DOHH2 (cell line): ENCODE data around the gene RNF145.

Source experiments
- CTCF ChIP-seq: fragments of 200-600 bp; sonication (generic); IDR thresholded peaks from one replicate; pipeline ENCODE4 v1.5.1; 2014; ENCODE audit warnings: antibody characterized with exemption, mild to moderate bottlenecking, low read depth, low read length; ENCODE audit not compliant: poor library complexity, severe bottlenecking
- EZH2phosphoT487 ChIP-seq: fragments of 200-600 bp; sonication (generic); IDR thresholded peaks from 2 replicates; pipeline ENCODE4 v1.6.1; 2017; ENCODE audit warnings: borderline replicate concordance, mild to moderate bottlenecking, antibody characterized with exemption, low read length, moderate library complexity, mixed read lengths

DNA sequence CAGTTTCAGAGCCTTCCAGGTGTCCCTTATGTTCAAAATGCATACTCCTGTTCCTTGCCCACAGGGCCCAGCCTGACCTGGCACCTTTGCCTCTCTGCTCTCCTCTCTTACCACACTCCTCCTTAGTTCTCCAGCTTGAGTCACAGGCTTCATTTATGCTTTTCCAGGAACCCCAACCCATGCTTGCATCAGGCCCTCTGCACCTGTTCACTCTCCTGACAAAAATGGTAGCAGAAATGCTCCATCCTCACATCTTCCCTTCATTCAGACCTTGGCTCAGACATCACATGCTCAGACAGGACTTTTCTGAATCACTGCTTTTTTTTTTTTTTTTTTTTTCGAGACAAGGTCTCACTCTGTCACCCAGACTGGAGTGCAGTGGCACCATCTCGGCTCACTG is 15.1 kb upstream of the RNF145 start:
- TF ChIP-seq CTCF (no peak), EZH2phosphoT487 (no peak)
